Measurements from ENCODE around the gene PDSS1.
"Not testable (repeated sequence)": the region's sequence is repeated elsewhere in the genome, so short reads cannot be mapped to it uniquely, and the experiment has no call there.

The PDSS1 gene

GRCh38 chr10:26697163-26697921 lies at the start of gene PDSS1:
Gene PDSS1 (plus strand): TSS chr10:26697701. CDS start chr10:26697712, 11 bp downstream.
- DNase-seq: no peak

- not testable (repeated sequence) for DNase-seq
Measured at GRCh38 chr10:26648245-26648636, 49.3 kb upstream of the PDSS1 start.

- DNase-seq: no peak
Measured at GRCh38 chr10:26650406-26650805, 47.1 kb upstream of the PDSS1 start.

GRCh38 chr10:26651476-26651875 lies 46.0 kb upstream of the PDSS1 start:
- not testable (repeated sequence) for DNase-seq

DNA sequence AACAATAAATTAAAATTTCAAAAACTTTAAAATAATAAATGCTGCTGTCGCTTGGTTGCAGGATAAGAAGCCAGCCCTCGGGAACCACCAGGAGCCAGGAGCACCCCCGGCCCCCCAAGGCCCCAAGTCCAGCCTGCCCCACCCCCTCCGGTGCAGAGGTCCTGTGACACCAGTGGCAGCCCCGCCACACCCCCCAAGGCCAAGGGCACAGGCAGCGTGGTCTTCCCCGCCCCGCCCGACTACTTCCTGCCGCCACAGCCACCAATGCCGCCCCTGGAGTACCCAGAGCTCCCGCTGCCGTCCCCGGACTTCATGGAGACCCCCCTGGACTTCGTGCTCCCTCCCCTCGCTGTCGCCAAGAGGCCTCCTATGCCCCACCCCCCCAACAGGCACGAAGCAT lies 44.5 kb upstream of the PDSS1 start:
- no peak for DNase-seq

DNA sequence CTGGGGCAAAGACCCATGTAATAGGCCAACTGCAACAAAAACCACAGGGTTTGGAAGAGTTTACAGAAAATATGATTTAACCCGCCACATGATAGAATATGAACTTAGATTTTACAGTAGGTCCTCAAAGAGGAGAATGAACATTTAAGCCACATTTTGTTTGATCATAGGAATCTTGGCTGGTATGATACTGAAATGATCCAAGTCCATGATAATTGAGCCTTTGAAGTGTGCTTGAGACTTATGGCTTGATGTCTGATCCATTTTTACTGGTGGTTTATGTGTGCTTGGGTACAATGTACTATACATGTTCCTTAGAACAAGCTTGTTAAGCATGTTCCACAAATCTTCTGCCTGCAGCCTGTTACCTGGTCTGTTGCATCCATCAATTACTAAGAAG lies 41.8 kb upstream of the PDSS1 start:
- DNase-seq: no peak

- no peak for DNase-seq
Measured at GRCh38 chr10:26662864-26663263, 34.6 kb upstream of the PDSS1 start.

GRCh38 chr10:26665080-26666048 lies 32.1 kb upstream of the PDSS1 start:
- no peak for DNase-seq

- DNase-seq: no peak
Measured at GRCh38 chr10:26675873-26676257, 21.6 kb upstream of the PDSS1 start.

DNA sequence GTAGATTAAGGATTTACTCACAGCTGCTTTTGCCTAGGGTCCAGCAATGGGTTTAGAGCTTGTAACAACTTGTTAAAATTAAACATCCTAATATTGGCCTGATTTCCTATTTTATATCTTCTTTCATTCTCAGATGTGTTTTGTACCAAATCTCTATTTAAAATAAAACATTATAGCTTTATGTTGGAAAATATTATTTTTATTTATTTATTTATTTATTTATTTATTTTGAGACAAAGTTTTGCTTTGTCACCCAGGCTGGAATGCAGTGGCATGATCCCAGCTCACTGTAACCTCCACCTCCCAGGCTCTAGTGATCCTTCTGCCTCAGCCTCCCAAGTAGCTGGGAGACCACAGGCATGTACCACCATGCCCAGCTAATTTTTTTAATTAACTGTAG lies 17.9 kb upstream of the PDSS1 start:
- no peak for DNase-seq

- DNase-seq: no peak
Measured at GRCh38 chr10:26681076-26681475, 16.4 kb upstream of the PDSS1 start.

DNA sequence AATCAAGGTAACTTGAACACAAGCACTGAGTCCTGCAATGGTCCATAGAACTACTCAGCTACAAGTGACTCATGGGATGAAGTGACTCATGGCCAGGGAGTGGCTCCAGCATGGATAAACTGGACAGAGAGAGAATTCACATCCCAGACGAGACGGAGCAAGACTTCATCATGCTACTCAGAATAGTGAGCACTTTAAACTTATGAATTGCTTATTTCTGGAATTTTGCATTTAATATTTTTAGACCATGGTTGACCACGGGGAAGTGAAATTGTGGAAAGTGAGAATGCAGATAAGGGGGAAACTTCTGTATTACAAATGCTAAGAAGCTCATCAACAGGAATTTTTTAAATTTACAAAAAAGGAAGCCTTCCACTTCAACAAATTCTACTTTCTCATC lies 15.5 kb upstream of the PDSS1 start:
- DNase-seq: not testable (repeated sequence)

DNA sequence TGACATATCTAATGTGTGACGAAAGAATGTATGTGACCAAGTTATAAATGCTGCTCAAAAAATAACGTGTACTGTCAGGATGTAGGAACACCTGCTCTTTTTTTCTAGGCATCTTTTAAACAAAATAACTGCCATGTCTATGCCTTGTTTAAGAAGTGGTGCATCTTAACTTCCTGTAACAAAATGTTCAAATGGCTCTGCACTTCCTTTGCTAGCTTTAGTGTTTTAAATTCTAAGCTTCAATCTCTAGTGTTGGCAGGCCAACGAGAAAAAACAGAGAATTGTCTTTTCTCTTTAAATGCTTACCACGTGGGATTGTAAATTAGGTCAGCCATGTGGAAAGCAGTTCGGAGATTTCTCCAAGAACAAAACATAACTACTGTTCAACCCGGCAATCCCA lies 14.6 kb upstream of the PDSS1 start:
- no peak for DNase-seq

- not testable (repeated sequence) for DNase-seq
Measured at GRCh38 chr10:26684667-26685264, 12.7 kb upstream of the PDSS1 start.

GRCh38 chr10:26685441-26685840 lies 12.1 kb upstream of the PDSS1 start:
- DNase-seq: no peak

GRCh38 chr10:26689399-26689798 lies 8.1 kb upstream of the PDSS1 start:
- DNase-seq: no peak

DNA sequence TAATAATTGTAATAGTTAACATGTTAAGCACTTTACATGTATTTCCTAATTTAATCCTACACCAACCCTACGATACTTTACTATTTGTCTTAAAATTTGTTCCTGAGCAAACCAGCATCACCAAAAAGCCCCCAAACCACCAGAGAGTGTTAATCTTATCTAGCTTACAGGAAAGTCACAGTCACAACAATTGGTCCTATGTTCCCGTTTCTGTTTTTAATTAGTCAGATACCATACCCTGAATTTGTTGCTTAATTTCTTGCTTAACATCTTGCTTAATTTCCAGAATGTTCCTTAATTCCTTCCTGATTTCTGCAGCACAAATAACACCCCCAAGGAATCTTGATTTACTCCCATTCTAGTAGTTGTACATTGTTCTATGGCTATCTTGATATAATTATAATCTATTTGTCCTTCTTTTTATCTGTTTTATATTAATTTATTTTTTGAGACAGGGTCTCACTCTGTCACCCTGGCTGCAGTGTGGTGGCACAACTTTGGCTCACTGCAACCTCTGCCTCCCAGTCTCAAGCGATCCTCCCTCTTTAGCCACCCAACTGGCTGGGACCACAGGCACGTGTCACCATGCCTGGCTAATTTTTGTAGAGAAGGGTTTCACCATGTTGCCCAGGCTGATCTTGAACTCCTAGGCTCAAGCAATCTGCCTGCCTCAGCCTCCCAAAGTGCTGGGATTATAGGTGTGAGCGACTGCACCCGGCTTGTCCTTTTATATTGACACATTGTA lies 6.6 kb upstream of the PDSS1 start:
- no peak for DNase-seq

- DNase-seq: not testable (repeated sequence)
Measured at GRCh38 chr10:26694536-26694935, 3.0 kb upstream of the PDSS1 start.

DNA sequence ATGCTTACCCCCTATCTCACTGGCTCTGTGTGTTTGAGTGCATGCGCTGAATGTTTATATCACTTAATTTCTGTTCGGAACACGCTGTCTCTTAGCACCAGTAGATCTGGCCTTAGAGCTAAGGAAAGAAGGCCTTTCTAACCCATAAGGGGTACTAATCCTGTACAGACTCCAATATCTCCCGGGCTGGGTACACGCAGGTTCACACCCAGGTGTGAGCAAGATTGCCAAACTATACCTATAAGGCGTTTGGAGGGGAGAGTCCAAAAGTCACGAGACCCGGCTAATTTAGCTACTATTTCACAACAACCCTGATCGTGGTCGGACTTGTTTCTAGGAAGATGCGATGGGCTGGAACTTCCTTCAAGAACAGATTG lies 727 bp upstream of the PDSS1 start:
- DNase-seq: no peak

- no peak for DNase-seq
Measured at GRCh38 chr10:26697922-26698608, 564 bp downstream of the PDSS1 start.

- DNase-seq: no peak
Measured at GRCh38 chr10:26698909-26699308, 1.4 kb downstream of the PDSS1 start.

- DNase-seq: no peak
Measured at GRCh38 chr10:26699631-26700030, 2.1 kb downstream of the PDSS1 start.

Data from NCI-H187 treated with DMSO at 0.1 percent for 48 hours (cell line).